WERI-Rb-1 (cell line): ENCODE measurements around the gene GJB1.

Experiments
- DNase-seq: peaks from one replicate; pipeline ENCODE4 v3.0.0-alpha.2; 2020
- H3K27ac ChIP-seq: fragments of 250-450 bp; sonication (Bioruptor Pico); 2 replicates; pipeline ENCODE4 v1.5.1; 2020; ENCODE audit warnings: mild to moderate bottlenecking, moderate library complexity
- H3K27me3 ChIP-seq: fragments of 250-450 bp; sonication (Bioruptor Pico); 2 replicates; pipeline ENCODE4 v1.5.1; 2021; ENCODE audit warnings: mild to moderate bottlenecking, low read depth, moderate library complexity; ENCODE audit not compliant: insufficient read depth, severe bottlenecking
- H3K36me3 ChIP-seq: fragments of 250-450 bp; sonication (Bioruptor Pico); 2 replicates; pipeline ENCODE4 v1.5.1; 2020; ENCODE audit warnings: mild to moderate bottlenecking, moderate library complexity
- H3K4me3 ChIP-seq: 2 replicates; pipeline ENCODE4 v1.5.1; 2011; ENCODE audit warnings: low read depth, mild to moderate bottlenecking, control low read depth, low read length
- H3K9me3 ChIP-seq: fragments of 250-450 bp; sonication (Bioruptor Pico); 2 replicates; pipeline ENCODE4 v1.5.1; 2021; ENCODE audit warnings: mild to moderate bottlenecking, moderate library complexity; ENCODE audit not compliant: severe bottlenecking
- TF ChIP-seq, protein P1 (sequence below): IDR thresholded peaks from 2 replicates; pipeline ENCODE4 v1.5.1; 2011; ENCODE audit warnings: low read depth, mild to moderate bottlenecking, control low read depth, inconsistent platforms, low read length

GJB1 gene

DNA sequence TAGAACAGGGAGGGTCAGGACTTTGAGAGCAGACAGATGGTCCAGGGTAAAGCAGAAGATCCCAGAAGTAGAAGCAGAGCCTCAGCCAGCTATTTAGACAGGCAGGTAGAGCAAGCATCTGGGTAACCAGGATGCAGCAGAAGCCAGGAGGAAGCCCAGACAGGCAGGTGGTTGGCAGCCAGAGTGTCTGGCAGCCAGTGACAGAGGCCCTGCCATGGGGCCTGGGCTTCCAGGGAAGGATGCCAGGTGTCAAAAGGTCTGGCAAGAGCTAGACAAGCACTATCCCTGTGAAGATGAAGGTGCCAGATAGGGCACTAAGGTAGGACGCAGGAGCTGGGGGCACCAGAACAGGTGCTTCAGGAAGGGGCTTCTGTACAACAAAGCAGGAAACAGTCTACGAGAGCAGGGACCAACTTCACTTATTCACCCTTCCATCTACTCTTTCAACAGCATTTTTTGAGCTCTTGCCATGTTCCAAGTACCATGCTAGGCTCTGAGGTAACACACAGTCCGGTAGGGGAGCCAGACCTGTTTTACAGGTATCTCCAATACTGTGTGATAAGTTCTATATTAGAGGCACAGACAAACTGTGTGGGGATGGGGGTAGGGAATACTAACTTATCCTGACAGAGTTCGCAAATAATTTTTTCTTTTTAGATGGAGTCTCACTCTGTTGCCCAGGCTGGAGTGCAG lies 38.1 kb upstream of the GJB1 start:
- TF ChIP-seq, protein P1, sequence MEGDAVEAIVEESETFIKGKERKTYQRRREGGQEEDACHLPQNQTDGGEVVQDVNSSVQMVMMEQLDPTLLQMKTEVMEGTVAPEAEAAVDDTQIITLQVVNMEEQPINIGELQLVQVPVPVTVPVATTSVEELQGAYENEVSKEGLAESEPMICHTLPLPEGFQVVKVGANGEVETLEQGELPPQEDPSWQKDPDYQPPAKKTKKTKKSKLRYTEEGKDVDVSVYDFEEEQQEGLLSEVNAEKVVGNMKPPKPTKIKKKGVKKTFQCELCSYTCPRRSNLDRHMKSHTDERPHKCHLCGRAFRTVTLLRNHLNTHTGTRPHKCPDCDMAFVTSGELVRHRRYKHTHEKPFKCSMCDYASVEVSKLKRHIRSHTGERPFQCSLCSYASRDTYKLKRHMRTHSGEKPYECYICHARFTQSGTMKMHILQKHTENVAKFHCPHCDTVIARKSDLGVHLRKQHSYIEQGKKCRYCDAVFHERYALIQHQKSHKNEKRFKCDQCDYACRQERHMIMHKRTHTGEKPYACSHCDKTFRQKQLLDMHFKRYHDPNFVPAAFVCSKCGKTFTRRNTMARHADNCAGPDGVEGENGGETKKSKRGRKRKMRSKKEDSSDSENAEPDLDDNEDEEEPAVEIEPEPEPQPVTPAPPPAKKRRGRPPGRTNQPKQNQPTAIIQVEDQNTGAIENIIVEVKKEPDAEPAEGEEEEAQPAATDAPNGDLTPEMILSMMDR: no peak
- Histone ChIP-seq H3K27me3 (peaks cover 6% of the 10 kb centered on the region), H3K4me3 (no peak overlapping the region), H3K36me3 (no peaks in the 10 kb centered on the region), H3K9me3 (peaks cover 4% of the 10 kb centered on the region), H3K27ac (no peak overlapping the region)
- DNase-seq: no peak

DNA sequence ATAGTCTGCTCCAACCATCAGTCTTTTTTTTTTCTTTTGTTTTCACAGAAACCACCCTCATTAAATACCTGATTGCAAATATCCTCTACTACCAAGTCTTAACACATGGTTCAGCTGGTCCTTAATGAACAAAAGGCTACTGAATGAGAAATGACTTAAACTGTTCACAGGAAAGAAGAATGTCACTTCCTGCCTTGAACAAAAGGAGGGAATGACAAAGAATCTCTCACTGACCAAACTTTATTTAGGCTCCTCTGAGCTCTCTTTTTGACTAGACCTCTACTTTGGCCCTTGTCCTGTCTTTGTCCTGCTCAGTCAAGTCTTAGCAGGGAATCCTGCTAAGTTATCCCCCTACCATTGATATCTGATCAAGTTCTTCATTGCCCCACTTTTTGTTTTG lies 31.8 kb upstream of the GJB1 start:
- Histone ChIP-seq H3K36me3 (no peaks in the 10 kb centered on the region), H3K9me3 (no peaks in the 10 kb centered on the region), H3K27me3 (peaks cover 2% of the 10 kb centered on the region), H3K4me3 (no peak overlapping the region), H3K27ac (no peak overlapping the region)
- no peak for DNase-seq
- TF ChIP-seq, protein P1: no peak

DNA sequence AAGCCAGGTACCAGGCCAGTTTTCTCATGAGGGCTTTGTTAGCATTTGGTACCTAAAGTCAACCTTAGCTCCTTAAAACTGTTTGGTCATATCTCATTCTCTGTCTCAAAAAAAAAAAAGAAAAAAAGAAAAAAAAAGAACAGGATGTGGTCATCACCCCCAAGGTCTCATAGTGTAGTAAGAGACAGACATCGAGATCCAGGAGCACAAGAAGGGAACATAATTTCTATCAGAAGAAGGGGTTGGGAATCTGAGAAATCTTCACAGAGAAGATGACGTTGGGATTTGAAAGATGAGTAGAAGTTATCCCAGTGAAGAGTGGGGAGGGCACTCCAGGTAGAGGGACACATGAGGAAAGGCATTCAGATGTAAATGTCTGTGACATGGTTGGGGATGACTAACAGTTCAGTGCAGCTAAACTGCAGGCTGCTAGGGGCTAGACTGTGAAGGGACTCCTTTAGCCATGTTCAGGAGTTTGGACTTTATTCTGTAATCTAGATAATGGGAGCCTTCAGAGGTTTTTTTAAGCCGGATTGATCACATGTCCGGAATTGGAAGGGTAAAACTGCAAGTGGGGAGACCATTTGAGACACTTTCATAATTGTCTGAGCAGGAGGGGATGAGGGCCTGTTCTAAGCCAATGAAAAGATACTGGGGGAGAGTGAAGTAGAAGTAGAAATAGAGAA lies 26.9 kb upstream of the GJB1 start:
- H3K4me3 ChIP-seq: no peak overlapping the region

DNA sequence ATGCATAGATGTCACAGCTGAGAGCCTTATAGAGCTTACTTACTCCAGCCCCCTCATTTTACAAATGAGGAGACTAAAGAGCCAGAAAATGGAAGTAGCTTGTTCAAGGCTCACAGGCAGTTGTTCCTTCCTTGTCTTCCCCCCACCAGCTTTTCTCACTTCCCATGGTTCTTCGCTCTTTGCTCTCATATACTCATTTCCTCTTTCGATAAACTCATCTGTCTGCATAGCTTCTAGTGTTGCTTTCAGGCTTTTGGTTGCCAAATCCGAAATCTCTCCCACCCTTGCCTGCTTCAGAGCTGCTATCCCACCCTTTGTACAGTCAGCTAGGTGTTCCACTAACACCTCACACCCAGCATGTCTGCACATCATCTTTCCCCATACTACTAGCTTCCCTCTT lies 25.0 kb upstream of the GJB1 start:
- no peak overlapping the region for H3K4me3 ChIP-seq

More for the DNA sequence above, 26.9 kb upstream of the GJB1 start:
- H3K27ac ChIP-seq: no peak overlapping the region
- H3K27me3 ChIP-seq: peaks cover 2% of the 10 kb centered on the region
- H3K9me3 ChIP-seq: no peaks in the 10 kb centered on the region
- no peak for DNase-seq
- TF ChIP-seq, protein P1: no peak
- H3K36me3 ChIP-seq: no peaks in the 10 kb centered on the region

DNA sequence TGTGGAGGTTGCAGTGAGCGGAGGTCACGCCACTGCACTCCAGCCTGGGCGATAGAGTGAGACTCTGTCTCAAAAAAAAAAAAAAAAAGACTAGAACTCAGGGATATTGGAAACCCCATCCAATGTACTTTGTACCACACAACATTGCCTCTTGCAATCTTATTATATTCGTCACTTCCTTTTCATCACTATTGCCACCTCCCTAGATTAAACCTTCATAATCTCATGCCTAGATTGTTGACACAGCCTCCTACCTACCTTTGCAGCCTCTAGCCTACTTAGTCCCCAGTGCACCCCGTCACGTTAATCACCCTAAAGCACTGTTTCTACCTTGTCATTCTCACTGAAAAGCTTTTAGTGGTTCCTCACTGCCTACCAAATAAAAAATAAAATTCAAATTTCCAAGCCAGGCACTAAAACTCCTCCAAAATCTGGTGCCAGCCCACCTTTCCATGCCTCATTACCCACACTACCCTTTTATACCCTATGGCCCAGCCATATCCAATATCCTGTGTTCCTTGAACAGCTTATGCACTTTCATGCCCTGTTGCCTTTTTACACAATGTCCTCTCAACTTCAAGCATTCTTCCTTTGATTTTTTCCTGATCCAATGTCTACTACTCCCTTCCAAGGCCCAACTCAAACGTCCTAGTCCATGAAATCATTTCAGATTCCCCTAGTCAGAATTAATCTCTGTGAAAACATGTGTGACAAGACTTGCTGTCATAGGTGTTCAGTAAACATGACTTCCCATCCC lies 23.6 kb upstream of the GJB1 start:
- Histone ChIP-seq H3K36me3 (no peaks in the 10 kb centered on the region), H3K9me3 (no peaks in the 10 kb centered on the region)

More for the DNA sequence above, 25.0 kb upstream of the GJB1 start:
- TF ChIP-seq, protein P1: no peak
- no peaks in the 10 kb centered on the region for H3K36me3 ChIP-seq
- DNase-seq: no peak
- H3K9me3 ChIP-seq: no peaks in the 10 kb centered on the region
- H3K27ac ChIP-seq: no peak overlapping the region
- H3K27me3 ChIP-seq: no peaks in the 10 kb centered on the region

More for the DNA sequence above, 23.6 kb upstream of the GJB1 start:
- TF ChIP-seq, protein P1: no peak
- no peak overlapping the region for H3K27ac ChIP-seq
- no peak overlapping the region for H3K4me3 ChIP-seq
- no peak for DNase-seq
- no peaks in the 10 kb centered on the region for H3K27me3 ChIP-seq
